ENCODE data around the gene DEDD.

DNA sequence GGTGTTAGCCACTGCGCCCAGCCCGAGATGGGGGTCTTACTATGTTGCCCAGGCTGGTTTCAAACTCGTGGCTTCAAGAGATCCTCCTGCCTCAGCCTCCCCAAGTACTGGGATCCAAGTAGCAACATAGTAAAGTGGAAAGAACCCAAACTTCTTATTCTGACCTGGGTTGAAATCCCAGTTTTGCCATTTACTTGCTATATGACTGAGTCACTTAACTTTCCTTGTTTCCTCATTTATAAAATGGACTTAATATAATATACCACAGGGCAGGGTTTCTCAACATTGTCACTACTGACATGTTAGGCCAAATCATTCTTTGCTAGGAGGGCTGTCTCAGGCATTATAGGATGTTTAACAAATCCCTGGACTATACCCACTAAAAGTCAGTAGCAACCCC is 21.4 kb downstream of the DEDD start:
- no peak for TF ChIP-seq CTCF (conservative IDR thresholded peaks at IDR 0.05; ENCODE audit: low read length)
- TF ChIP-seq EZH2phosphoT487 (IDR thresholded peaks at IDR 0.05; ENCODE audit: borderline replicate concordance, low read depth, low read length), result no peak
